CD1c-positive myeloid dendritic cell (primary cell): ENCODE measurements around the gene CAMK2N2.

Experiments used
- DNase-seq: peaks from one replicate; pipeline ENCODE4 v3.0.0-alpha.2; 2016; ENCODE audit errors: extremely low spot score

Gene CAMK2N2

DNA sequence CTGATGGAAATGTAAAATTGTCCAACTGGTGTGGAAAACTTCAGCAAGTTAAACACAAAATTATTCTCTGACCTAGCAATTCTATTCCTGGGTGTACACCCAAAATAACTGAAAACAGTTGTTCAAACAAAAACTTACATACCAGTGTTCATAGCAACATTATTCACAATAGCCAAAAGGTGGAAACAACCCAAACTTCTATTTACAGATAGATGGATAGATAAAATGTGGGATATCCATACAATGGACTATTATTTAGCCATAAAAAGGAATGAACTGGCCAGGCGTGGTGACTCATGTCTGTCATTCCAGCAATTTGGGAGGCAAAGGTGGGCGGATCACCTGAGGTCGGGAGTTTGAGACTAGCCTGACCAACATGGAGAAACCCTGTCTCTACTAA lies 38.8 kb downstream of the CAMK2N2 start:
- no peak for DNase-seq

DNA sequence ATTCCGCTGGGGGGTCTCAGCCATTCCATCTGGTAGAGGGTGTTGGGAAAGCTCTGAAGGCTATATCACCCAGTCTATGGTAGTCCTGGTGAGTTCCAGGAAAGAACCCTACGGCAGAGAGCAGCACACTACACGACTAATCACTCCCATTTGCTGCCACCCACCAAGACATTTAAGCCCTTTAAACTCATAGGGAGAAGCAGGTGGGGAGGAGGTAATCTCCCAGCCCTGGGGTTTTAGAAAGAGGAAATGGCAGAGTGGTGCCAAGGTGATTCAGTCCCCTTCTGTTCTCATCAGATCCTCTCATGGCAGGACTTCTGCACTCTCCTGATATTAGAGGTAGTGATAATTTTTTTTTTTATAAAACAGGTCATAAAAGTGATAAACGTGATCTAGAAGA lies 42.5 kb downstream of the CAMK2N2 start:
- no peak for DNase-seq

DNA sequence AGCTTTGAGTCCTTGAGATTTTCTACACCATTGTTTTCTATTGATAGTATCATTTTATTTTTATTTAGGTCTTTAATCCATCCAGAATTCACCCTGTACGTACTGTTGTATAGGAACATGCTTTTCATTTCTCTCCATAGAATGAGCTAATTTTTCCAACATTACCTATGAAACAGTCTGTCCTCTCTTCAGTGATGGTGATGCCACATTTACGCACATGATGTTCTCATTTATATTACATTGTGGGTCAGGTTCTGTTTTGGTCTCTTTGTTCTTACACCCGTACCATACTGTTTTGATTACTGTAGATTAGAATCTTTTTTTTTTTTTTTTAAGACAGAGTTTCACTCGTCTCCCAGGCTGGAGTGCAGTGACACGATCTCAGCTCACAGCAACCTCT lies 49.6 kb downstream of the CAMK2N2 start:
- no peak for DNase-seq

DNA sequence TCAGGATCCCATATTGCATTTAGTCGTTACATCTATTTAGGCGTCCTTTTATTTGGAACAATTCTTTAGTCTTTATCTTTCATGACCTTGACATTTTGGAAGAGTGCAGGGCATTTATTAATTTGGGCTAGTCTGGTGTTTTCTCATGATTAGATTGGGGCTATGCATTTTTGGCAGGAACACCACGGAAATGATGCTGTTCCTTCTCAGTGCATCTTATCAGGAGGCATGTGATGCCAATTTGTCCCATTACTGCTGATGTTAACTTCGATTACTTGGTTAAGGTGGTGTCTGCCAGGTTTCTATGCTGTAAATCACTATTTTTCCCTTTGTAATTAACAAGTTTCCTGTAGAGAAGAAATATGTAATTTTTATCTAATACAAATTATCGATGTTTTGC lies 50.1 kb downstream of the CAMK2N2 start:
- DNase-seq = no peak
